ENCODE results near the gene DENND1A.

GRCh38 chr9:123424552-123425225, 505.2 kb downstream of the DENND1A start:
- TF ChIP-seq SP1 (IDR thresholded peaks at IDR 0.05) (no peak), BHLHE40 (IDR thresholded peaks at IDR 0.05; ENCODE audit: borderline replicate concordance) (no peak), L3MBTL2 (conservative IDR thresholded peaks at IDR 0.05) (no peak), PKNOX1 (IDR thresholded peaks at IDR 0.05) (no peak), FOXM1 (IDR thresholded peaks at IDR 0.05; ENCODE audit: borderline replicate concordance) (no peak), TARDBP (IDR thresholded peaks at IDR 0.05) (no peak), FOXK2 (IDR thresholded peaks at IDR 0.05) (no peak), ELF4 (IDR thresholded peaks at IDR 0.05) (no peak), FOXA1 (IDR thresholded peaks at IDR 0.05) (no peak), HDGF (IDR thresholded peaks at IDR 0.05; ENCODE audit: borderline replicate concordance) (no peak), ARNT (IDR thresholded peaks at IDR 0.05) (no peak)

All from HEK293T (cell line).